MCF 10A (cell line): ENCODE results near the gene HLCS. TPM values are rescaled to one million over a fixed set of nuclear protein-coding genes. Genes with fewer than 3 reads are reported as not detected.

Experiments
- BruUV-seq: library from RNA; stranded (reverse); fragments of 400-500 nt; replicated peaks from 2 replicates; lab custom pipeline; 2021; lab: Mats Ljungman, UMichigan
- CTCF ChIA-PET: fragments of 300-600 bp; sonication (Branson Sonifier 250); formaldehyde crosslinking; extraction: SDS; loops from one replicate; lab custom pipeline; 2021; ENCODE audit warnings: antibody characterized with exemption, inconsistent platforms; lab: Yijun Ruan, JAX
- POLR2A ChIA-PET: fragments of 300-600, 350-650 bp; sonication (Branson Sonifier 250); formaldehyde crosslinking; extraction: SDS; loops from one replicate; lab custom pipeline; 2020; ENCODE audit warnings: antibody characterized with exemption, inconsistent platforms; lab: Yijun Ruan, JAX
- DNase-seq: peaks from one replicate; pipeline ENCODE4 v3.0.0-alpha.2; 2018; ENCODE audit not compliant: unreplicated experiment
- H3K27ac Mint-ChIP-seq: one replicate; pipeline ENCODE4 v1.8.0; 2022; ENCODE audit warnings: mild to moderate bottlenecking, low read depth, mixed read lengths; ENCODE audit not compliant: unreplicated experiment
- H3K27me3 Mint-ChIP-seq: one replicate; pipeline ENCODE4 v1.8.0; 2022; ENCODE audit warnings: mixed read lengths; ENCODE audit not compliant: insufficient read depth, unreplicated experiment
- H3K36me3 Mint-ChIP-seq: one replicate; pipeline ENCODE4 v1.8.0; 2022; ENCODE audit warnings: mild to moderate bottlenecking, moderate library complexity, mixed read lengths; ENCODE audit not compliant: insufficient read depth, unreplicated experiment
- H3K4me1 Mint-ChIP-seq: one replicate; pipeline ENCODE4 v1.8.0; 2022; ENCODE audit warnings: mixed read lengths; ENCODE audit not compliant: insufficient read depth, unreplicated experiment
- H3K4me3 Mint-ChIP-seq: one replicate; pipeline ENCODE4 v1.8.0; 2022; ENCODE audit warnings: mild to moderate bottlenecking, moderate library complexity, mixed read lengths; ENCODE audit not compliant: unreplicated experiment
- H3K9me3 Mint-ChIP-seq: one replicate; pipeline ENCODE4 v1.8.0; 2022; ENCODE audit warnings: mixed read lengths; ENCODE audit not compliant: unreplicated experiment
- intact Hi-C: fragments of 100-400 bp; cut with micrococcal nuclease; formaldehyde crosslinking; loops from 2 replicates; pipeline ENCODE4 v1.14.1; 2022
- total RNA-seq: library from RNA; stranded (reverse); gene quantifications from 2 replicates; pipeline ENCODE4 v1.2.3, GENCODE V29; 2022
- TF ChIP-seq, protein P1 (sequence below): fragments of 200-600 bp; IDR thresholded peaks from one replicate; pipeline ENCODE4 v1.8.0; 2022; ENCODE audit warnings: antibody characterized with exemption, mild to moderate bottlenecking; ENCODE audit not compliant: unreplicated experiment

HLCS gene
- total RNA-seq, 1 experiment from 2014 or later: 46.1 TPM

DNA sequence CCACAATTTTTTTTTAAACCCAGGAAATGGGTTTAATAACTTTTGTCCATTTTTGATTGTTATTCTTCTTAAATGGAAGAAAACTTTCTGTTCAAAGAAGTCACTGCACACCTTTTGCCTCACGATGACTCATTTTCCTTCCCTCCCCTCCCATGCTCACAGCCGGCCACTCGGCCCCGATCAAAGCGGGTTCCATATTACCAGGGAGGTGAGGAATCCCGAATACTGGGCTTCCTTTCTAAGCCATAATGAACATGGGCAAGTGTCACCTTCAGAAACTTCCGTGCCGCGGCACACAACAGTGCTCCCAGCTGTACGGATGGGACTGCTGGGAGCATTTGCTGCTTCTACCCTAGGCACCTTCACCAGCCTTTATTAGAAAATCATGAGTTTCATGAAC is 121.4 kb downstream of the HLCS start:
- no peaks in the 10 kb centered on the region for H3K9me3 Mint-ChIP-seq
- BruUV-seq: no TSS peak
- CTCF ChIA-PET: interaction anchor here (1.1 kb wide), 1 partner anchor 214 kb away, joined by 4 read pairs; no protein-coding TSS in a partner anchor

DNA sequence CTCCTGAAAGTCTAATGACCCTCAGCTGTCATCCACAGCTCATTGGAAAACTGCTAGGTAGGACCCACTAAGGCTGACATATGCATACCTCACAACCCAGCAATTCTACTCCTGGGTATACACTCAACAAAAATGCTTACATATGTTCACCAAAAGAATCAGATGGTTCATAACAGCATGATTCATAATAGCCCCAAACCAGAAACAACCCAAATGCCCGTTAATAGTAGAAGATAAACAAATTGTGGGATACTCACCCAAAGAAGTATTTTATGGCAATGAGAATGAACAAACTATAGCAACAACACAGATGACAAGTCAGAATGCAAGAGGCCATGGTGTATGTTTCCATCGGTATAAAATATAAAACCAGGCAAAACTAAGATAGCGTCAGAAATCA is 124.6 kb downstream of the HLCS start:
- POLR2A ChIA-PET: no interaction called here

More for the DNA sequence above, 121.4 kb downstream of the HLCS start:
- H3K27ac Mint-ChIP-seq: no peak overlapping the region
- intact Hi-C loops: no loop called here
- TF ChIP-seq, protein P1, sequence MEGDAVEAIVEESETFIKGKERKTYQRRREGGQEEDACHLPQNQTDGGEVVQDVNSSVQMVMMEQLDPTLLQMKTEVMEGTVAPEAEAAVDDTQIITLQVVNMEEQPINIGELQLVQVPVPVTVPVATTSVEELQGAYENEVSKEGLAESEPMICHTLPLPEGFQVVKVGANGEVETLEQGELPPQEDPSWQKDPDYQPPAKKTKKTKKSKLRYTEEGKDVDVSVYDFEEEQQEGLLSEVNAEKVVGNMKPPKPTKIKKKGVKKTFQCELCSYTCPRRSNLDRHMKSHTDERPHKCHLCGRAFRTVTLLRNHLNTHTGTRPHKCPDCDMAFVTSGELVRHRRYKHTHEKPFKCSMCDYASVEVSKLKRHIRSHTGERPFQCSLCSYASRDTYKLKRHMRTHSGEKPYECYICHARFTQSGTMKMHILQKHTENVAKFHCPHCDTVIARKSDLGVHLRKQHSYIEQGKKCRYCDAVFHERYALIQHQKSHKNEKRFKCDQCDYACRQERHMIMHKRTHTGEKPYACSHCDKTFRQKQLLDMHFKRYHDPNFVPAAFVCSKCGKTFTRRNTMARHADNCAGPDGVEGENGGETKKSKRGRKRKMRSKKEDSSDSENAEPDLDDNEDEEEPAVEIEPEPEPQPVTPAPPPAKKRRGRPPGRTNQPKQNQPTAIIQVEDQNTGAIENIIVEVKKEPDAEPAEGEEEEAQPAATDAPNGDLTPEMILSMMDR: no peak
- H3K4me3 Mint-ChIP-seq: no peak overlapping the region
- no peaks in the 10 kb centered on the region for H3K36me3 Mint-ChIP-seq
- H3K4me1 Mint-ChIP-seq: peaks cover 13% of the 10 kb centered on the region
- POLR2A ChIA-PET: no interaction called here
- no peak for DNase-seq
- H3K27me3 Mint-ChIP-seq: no peaks in the 10 kb centered on the region

DNA sequence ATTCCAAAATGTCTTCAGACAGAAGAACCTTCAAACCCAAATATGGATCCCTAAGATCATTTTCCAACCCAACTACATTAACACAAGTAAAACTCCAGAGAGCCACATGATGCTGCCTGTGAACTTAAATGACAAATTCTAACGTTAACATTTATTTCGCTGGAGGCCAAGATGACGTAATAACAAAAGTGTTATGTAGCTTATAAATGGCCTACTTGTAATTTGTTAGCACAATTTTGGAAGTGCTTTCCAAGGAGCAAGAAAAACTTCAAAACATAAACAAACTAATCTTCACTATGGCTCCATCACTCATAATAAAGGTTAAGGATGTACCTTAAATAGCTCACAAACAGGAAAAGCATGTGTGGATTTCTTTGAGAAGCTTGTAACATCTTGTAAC is 126.7 kb downstream of the HLCS start:
- Mint-ChIP-seq H3K27me3 (no peaks in the 10 kb centered on the region), H3K36me3 (no peaks in the 10 kb centered on the region), H3K4me1 (peaks cover 11% of the 10 kb centered on the region), H3K4me3 (no peak overlapping the region), H3K9me3 (no peaks in the 10 kb centered on the region), H3K27ac (no peak overlapping the region)
- CTCF ChIA-PET: no interaction called here
- intact Hi-C loops: no loop called here
- no TSS peak for BruUV-seq
- POLR2A ChIA-PET: no interaction called here
- TF ChIP-seq, protein P1: no peak
- DNase-seq: no peak

More for the DNA sequence above, 124.6 kb downstream of the HLCS start:
- H3K9me3 Mint-ChIP-seq: no peaks in the 10 kb centered on the region
- H3K36me3 Mint-ChIP-seq: no peaks in the 10 kb centered on the region
- no peak overlapping the region for H3K27ac Mint-ChIP-seq
- DNase-seq: no peak
- intact Hi-C loops: no loop called here
- CTCF ChIA-PET: no interaction called here
- TF ChIP-seq, protein P1: no peak
- H3K4me1 Mint-ChIP-seq: peaks cover 6% of the 10 kb centered on the region
- H3K4me3 Mint-ChIP-seq: no peak overlapping the region
- no peaks in the 10 kb centered on the region for H3K27me3 Mint-ChIP-seq
- BruUV-seq: no TSS peak

DNA sequence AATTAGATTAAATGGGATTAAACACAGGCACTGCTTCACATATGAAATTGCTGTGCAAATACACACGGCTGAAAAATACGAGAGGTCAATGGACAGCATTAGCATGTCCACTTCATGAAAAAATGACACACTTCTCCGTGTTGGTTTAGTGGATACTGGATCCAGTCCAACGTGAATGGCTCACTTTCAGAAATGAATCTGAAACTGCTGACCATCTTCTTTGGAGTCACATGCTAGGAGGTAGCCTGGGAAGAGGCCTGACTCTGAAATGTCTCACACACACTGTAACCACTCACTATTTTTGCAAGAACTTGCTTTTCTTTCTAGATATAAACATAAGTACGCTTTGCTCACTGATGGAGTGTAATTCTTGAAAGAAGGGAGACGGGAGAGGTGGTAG is 127.3 kb downstream of the HLCS start:
- H3K4me3 Mint-ChIP-seq: no peak overlapping the region
- no peak overlapping the region for H3K27ac Mint-ChIP-seq
- intact Hi-C loops: no loop called here
- BruUV-seq: no TSS peak
- DNase-seq: no peak
- H3K9me3 Mint-ChIP-seq: no peaks in the 10 kb centered on the region
- POLR2A ChIA-PET: interaction anchor here (0.5 kb wide), 1 partner anchor 22 kb away, joined by 3 read pairs; no protein-coding TSS in a partner anchor
- no peaks in the 10 kb centered on the region for H3K36me3 Mint-ChIP-seq
- TF ChIP-seq, protein P1: no peak
- peaks cover 11% of the 10 kb centered on the region for H3K4me1 Mint-ChIP-seq
- H3K27me3 Mint-ChIP-seq: no peaks in the 10 kb centered on the region
- CTCF ChIA-PET: no interaction called here
